HepG2 (cell line): ENCODE data around the gene PIK3CB. TPM values are rescaled to one million over a fixed set of nuclear protein-coding genes. Genes with fewer than 3 reads are reported as not detected.

Source experiments
- ATAC-seq: fragments of 200-7000 bp; cut with Tn5 transposase; 3 replicates; pipeline ENCODE4 v1.9.1; 2020; ENCODE audit warnings: mild to moderate bottlenecking, moderate library complexity
- BruUV-seq: library from RNA; stranded (reverse); fragments of 400-500 nt; replicated peaks from 2 replicates; lab custom pipeline; 2021; lab: Mats Ljungman, UMichigan
- CTCF ChIA-PET: fragments of 300-600 bp; formaldehyde crosslinking; extraction: SDS; loops from one replicate; lab custom pipeline; 2021; ENCODE audit warnings: low total read pairs, inconsistent platforms, low intra/inter-chr PET ratio; lab: Yijun Ruan, JAX
- POLR2A ChIA-PET: fragments of 350-600 bp; sonication (Branson Sonifier 250); formaldehyde crosslinking; loops from one replicate; lab custom pipeline; 2020; ENCODE audit warnings: antibody characterized with exemption, inconsistent platforms; lab: Yijun Ruan, JAX
- DNase-seq: peaks from one replicate; pipeline ENCODE4 v3.0.0-alpha.2; 2015; ENCODE audit warnings: low spot score
- FAIRE-seq: peaks from 3 replicates; lab custom pipeline; 2011; peaks lifted over from hg19 to GRCh38; lab: Jason Lieb, UNC
- H2AFZ ChIP-seq: one replicate; pipeline ENCODE4 v1.6.1; 2011; ENCODE audit warnings: low read length, inconsistent platforms
- H3K27ac ChIP-seq: fragments of 300-600 bp; 3 replicates; pipeline ENCODE4 v1.8.0; 2011; ENCODE audit warnings: mixed run types, mild to moderate bottlenecking, mixed read lengths, low read length, inconsistent platforms; ENCODE audit not compliant: insufficient read depth; ENCODE audit errors: extremely low read length
- H3K27me3 ChIP-seq, 2 experiments: fragments of 200-600 bp in 1 of 2; 2 replicates in 1 of 2; 3 replicates in 1 of 2; pipeline versions ENCODE4 v1.6.0 to v1.8.0; 2011; ENCODE audit warnings: low read length in 2 of 2, mild to moderate bottlenecking in 2 of 2, moderate library complexity in 2 of 2, inconsistent platforms in 1 of 2; ENCODE audit not compliant: insufficient read depth in 2 of 2, control insufficient read depth in 1 of 2
- H3K36me3 ChIP-seq, 2 experiments: fragments of 200-600 bp in 1 of 2; replicated peaks in 1 of 2; 2 replicates in 1 of 2; 3 replicates in 1 of 2; pipeline versions ENCODE4 v1.5.1 to v1.8.0; 2011; ENCODE audit warnings: low read length in 2 of 2, inconsistent platforms in 1 of 2; ENCODE audit not compliant: insufficient read depth in 2 of 2, control insufficient read depth in 1 of 2
- H3K4me1 ChIP-seq: 2 replicates; pipeline ENCODE4 v1.5.1; 2012; ENCODE audit warnings: low read length, inconsistent platforms; ENCODE audit not compliant: insufficient read depth
- H3K4me2 ChIP-seq: 2 replicates; pipeline ENCODE4 v1.6.0; 2011; ENCODE audit warnings: low read depth, low read length, inconsistent platforms
- H3K4me3 ChIP-seq, 3 experiments: fragments of 200-600 bp in 1 of 3; sonication (generic), shearing (Covaris generic) in 1 of 3; replicated peaks in 1 of 3; 2 replicates each; pipeline ENCODE4 v1.5.1; 2011 to 2016; ENCODE audit warnings: low read length in 3 of 3, inconsistent platforms in 2 of 3, low read depth in 2 of 3, mild to moderate bottlenecking in 2 of 3, control low read depth in 1 of 3, mixed read lengths in 1 of 3; ENCODE audit not compliant: insufficient read depth in 1 of 3
- H3K79me2 ChIP-seq: one replicate; pipeline ENCODE4 v1.6.1; 2011; ENCODE audit warnings: low read length, inconsistent platforms; ENCODE audit not compliant: insufficient read depth
- H3K9ac ChIP-seq: 2 replicates; pipeline ENCODE4 v1.6.0; 2011; ENCODE audit warnings: mild to moderate bottlenecking, low read depth, low read length, inconsistent platforms; ENCODE audit not compliant: insufficient read depth
- H3K9me3 ChIP-seq: 2 replicates; pipeline ENCODE4 v1.5.1; 2012; ENCODE audit warnings: mild to moderate bottlenecking, low read length
- H4K20me1 ChIP-seq: 2 replicates; pipeline ENCODE4 v1.6.0; 2011; ENCODE audit warnings: inconsistent platforms, mild to moderate bottlenecking, low read length, moderate library complexity; ENCODE audit not compliant: insufficient read depth
- CEBPG ChIP-seq: IDR thresholded peaks from 2 replicates; pipeline ENCODE4 v1.6.1; 2016
- FOSL1 ChIP-seq: sonication (generic); formaldehyde crosslinking; IDR thresholded peaks from 2 replicates; pipeline ENCODE4 v1.9.0; 2021; ENCODE audit warnings: missing genetic modification reagents, borderline replicate concordance
- HNRNPH1 ChIP-seq: fragments of 200-400 bp; formaldehyde crosslinking; optimal IDR thresholded peaks from 2 replicates; pipeline ENCODE3; 2017; ENCODE audit warnings: mild to moderate bottlenecking, low read depth, low read length
- HOXA3 ChIP-seq: sonication (generic); formaldehyde crosslinking; IDR thresholded peaks from 2 replicates; pipeline ENCODE4 v1.5.0; 2020; ENCODE audit warnings: missing genetic modification reagents
- JARID2 ChIP-seq: sonication (generic); formaldehyde crosslinking; IDR thresholded peaks from 2 replicates; pipeline ENCODE4 v1.8.1; 2023; ENCODE audit warnings: missing genetic modification reagents, inconsistent platforms; ENCODE audit not compliant: insufficient replicate concordance
- SOX5 ChIP-seq: IDR thresholded peaks from 2 replicates; pipeline ENCODE4 v1.6.1; 2016; ENCODE audit warnings: borderline replicate concordance
- TOE1 ChIP-seq: sonication (generic); formaldehyde crosslinking; IDR thresholded peaks from 2 replicates; pipeline ENCODE4 v1.4.0; 2020; ENCODE audit warnings: mild to moderate bottlenecking, missing genetic modification reagents
- U2AF1 ChIP-seq: fragments of 200-400 bp; formaldehyde crosslinking; optimal IDR thresholded peaks from 2 replicates; pipeline ENCODE3; 2017; ENCODE audit warnings: mild to moderate bottlenecking, low read depth, low read length
- ZBTB26 ChIP-seq: IDR thresholded peaks from 2 replicates; pipeline ENCODE4 v1.6.1; 2016; ENCODE audit warnings: missing compliant biosample characterization, missing genetic modification reagents, borderline replicate concordance
- ZHX1 ChIP-seq: sonication (generic); formaldehyde crosslinking; IDR thresholded peaks from 2 replicates; pipeline ENCODE4 v1.8.1; 2022; ENCODE audit warnings: low read depth, mild to moderate bottlenecking, missing genetic modification reagents
- ZNF124 ChIP-seq: sonication (generic); formaldehyde crosslinking; IDR thresholded peaks from 2 replicates; pipeline ENCODE4 v1.4.0; 2020; ENCODE audit warnings: missing genetic modification reagents
- ZNF362 ChIP-seq: sonication (generic); formaldehyde crosslinking; IDR thresholded peaks from 2 replicates; pipeline ENCODE4 v1.4.0; 2020; ENCODE audit warnings: missing genetic modification reagents, mild to moderate bottlenecking, borderline replicate concordance
- ZNF44 ChIP-seq: sonication (generic); formaldehyde crosslinking; IDR thresholded peaks from 2 replicates; pipeline ENCODE4 v1.5.1; 2020; ENCODE audit warnings: mild to moderate bottlenecking, missing genetic modification reagents
- ZNF605 ChIP-seq: sonication (generic); formaldehyde crosslinking; IDR thresholded peaks from 2 replicates; pipeline ENCODE4 v1.8.0; 2022; ENCODE audit warnings: mild to moderate bottlenecking, missing genetic modification reagents
- ZSCAN29 ChIP-seq: sonication (generic); formaldehyde crosslinking; conservative IDR thresholded peaks from 2 replicates; pipeline ENCODE4 v1.4.0; 2020; ENCODE audit warnings: mild to moderate bottlenecking, missing genetic modification reagents
- WGBS: methylation state at CpG from one replicate; pipeline ENCODE4 v1.1.6; 2017; ENCODE audit warnings: low lambda C conversion rate; 5-methylcytosine and 5-hydroxymethylcytosine counted together
- in situ Hi-C: cut with HindIII; loops from 2 replicates; pipeline ENCODE4 v1.10.0; 2017; ENCODE audit warnings: low pct_unique_long_range_greater_than_20kb; ENCODE audit not compliant: extremely low pct_ligation_motif_present
- intact Hi-C: fragments of 100-400 bp; cut with micrococcal nuclease; formaldehyde crosslinking; loops from one replicate; pipeline ENCODE4 v1.10.0; 2022; ENCODE audit not compliant: unreplicated experiment
- polyA plus RNA-seq, 8 experiments: library from polyadenylated mRNA; depleted of rRNA in 3 of 8; stranded (reverse) in 7 of 8; unstranded in 1 of 8; fragments of >200 nt; fragmentation: Illumina TruSeq in 4 of 8; extraction: Trizol in 4 of 8; gene quantifications; 2 replicates each; pipeline versions ENCODE4 v1.2.1 to v1.2.3, GENCODE V29; 2011 to 2016; ENCODE audit warnings: low read depth in 4 of 8, missing spikeins in 1 of 8, mixed read lengths in 1 of 8; ENCODE audit not compliant: insufficient read depth in 1 of 8
- total RNA-seq, 5 experiments: library from RNA; depleted of rRNA; stranded (reverse); fragments of >200 nt; fragmentation: Illumina TruSeq; extraction: Trizol; gene quantifications; 2 replicates each; pipeline ENCODE4 v1.2.3, GENCODE V29; 2016; ENCODE audit warnings: low read depth in 1 of 5

Gene PIK3CB
- total and polyA plus RNA-seq, 2 of the 13 experiments (the other 11 are each of a cell fraction or from before 2014, with no cell fraction given), result 6.6 to 18.7 TPM

GRCh38 chr3:138797508-138798038, 37.2 kb downstream of the PIK3CB start:
- peaks cover 57% of the 10 kb centered on the region for H3K79me2 ChIP-seq
- H3K36me3 ChIP-seq, result peaks cover 3 to 20% of the 10 kb centered on the region in 2 experiments; a peak in 4 of 5 replicates
- no peaks in the 10 kb centered on the region for H3K27me3 ChIP-seq
- peaks cover 17% of the 10 kb centered on the region for H3K4me1 ChIP-seq
- no peak overlapping the region for H3K27ac ChIP-seq
- DNase-seq (no peak), ATAC-seq (no peak), FAIRE-seq (no peak)
- no peak overlapping the region for H2AFZ ChIP-seq
- TF ChIP-seq ZNF124 (CRISPR knock-in tag) (no peak), TOE1 (CRISPR knock-in tag) (no peak), ZNF605 (CRISPR knock-in tag) (no peak)
- H3K9me3 ChIP-seq, result no peaks in the 10 kb centered on the region
- no peak overlapping the region for H3K4me2 ChIP-seq
- intact Hi-C loops, result no loop called here
- in situ Hi-C loops, result no loop called here
- H3K4me3 ChIP-seq, result no peak overlapping the region
- no TSS peak for BruUV-seq
- peaks cover 4% of the 10 kb centered on the region; the same call in 1 of the 2 replicates for H4K20me1 ChIP-seq
- ChIA-PET CTCF (no interaction called here), POLR2A (no interaction called here)
- 95% methylated on average over 1 of the region's 1 CpG for WGBS
- H3K9ac ChIP-seq, result no peak overlapping the region

GRCh38 chr3:138796761-138797160, 38.0 kb downstream of the PIK3CB start:
- in situ Hi-C loops (no loop called here), intact Hi-C loops (no loop called here)
- Histone ChIP-seq H3K4me3 (no peak overlapping the region), H3K9me3 (no peaks in the 10 kb centered on the region), H3K36me3 (peaks cover 3 to 26% of the 10 kb centered on the region in 2 experiments; a peak in 4 of 5 replicates), H3K9ac (no peak overlapping the region), H3K27ac (no peak overlapping the region), H3K79me2 (peaks cover 49% of the 10 kb centered on the region), H3K4me1 (peaks cover 9% of the 10 kb centered on the region), H2AFZ (no peak overlapping the region), H3K27me3 (no peaks in the 10 kb centered on the region), H3K4me2 (no peak overlapping the region), H4K20me1 (peaks cover 3% of the 10 kb centered on the region; the same call in 1 of the 2 replicates)
- no TSS peak for BruUV-seq
- FAIRE-seq (no peak), ATAC-seq (no peak), DNase-seq (no peak)
- POLR2A ChIA-PET, result no interaction called here
- CTCF ChIA-PET, result no interaction called here
- WGBS, result 96% methylated on average over 5 of the region's 5 CpGs
- TF ChIP-seq U2AF1 (no peak), ZSCAN29 (no peak), ZBTB26 (CRISPR knock-in tag) (no peak), HOXA3 (CRISPR knock-in tag) (no peak), SOX5 (CRISPR knock-in tag) (no peak), ZNF44 (CRISPR knock-in tag) (no peak), JARID2 (no peak), ZHX1 (CRISPR knock-in tag) (no peak), FOSL1 (CRISPR knock-in tag) (no peak), CEBPG (CRISPR knock-in tag) (no peak), HNRNPH1 (no peak), ZNF362 (CRISPR knock-in tag) (no peak)
